ENCODE measurements around the gene SLX1A. TPM values are rescaled to one million over a fixed set of nuclear protein-coding genes. Genes with fewer than 3 reads are reported as not detected.

The SLX1A gene
- polyA plus RNA-seq, 1 experiment, result 3.8 TPM

GRCh38 chr16:30184096-30184890 lies 9.4 kb upstream of the SLX1A start:
- POLR2A ChIA-PET, result interaction anchor here (1.0 kb wide), 1 partner anchor 119 kb away, joined by 3 read pairs; the partner anchor contains the start of gene ALDOA
- H3K27ac ChIP-seq (ENCODE audit: low read depth, low read length), result no peak overlapping the region
- DNase-seq (ENCODE audit: low read depth, low spot score), result no peak
- no peaks in the 10 kb centered on the region; the same call in 1 of the 2 replicates for H3K9me3 ChIP-seq (ENCODE audit: control insufficient read depth, insufficient read depth, low read length)
- H3K4me3 ChIP-seq (ENCODE audit: low read depth, low read length), result peak overlapping the region; percentile 65
- TF ChIP-seq CTCF (IDR thresholded peaks at IDR 0.05; ENCODE audit: low read depth, low read length), result no peak
- CTCF ChIA-PET, result no interaction called here
- H3K27me3 ChIP-seq (ENCODE audit: control insufficient read depth, insufficient read depth, low read length), result no peaks in the 10 kb centered on the region

- no peak for TF ChIP-seq CTCF (IDR thresholded peaks at IDR 0.05; ENCODE audit: low read depth, low read length)
- DNase-seq (ENCODE audit: low read depth, low spot score), result no peak
- Histone ChIP-seq H3K27ac (ENCODE audit: low read depth, low read length) (no peak overlapping the region), H3K27me3 (ENCODE audit: control insufficient read depth, insufficient read depth, low read length) (no peaks in the 10 kb centered on the region), H3K4me3 (ENCODE audit: low read depth, low read length) (no peak overlapping the region), H3K9me3 (ENCODE audit: control insufficient read depth, insufficient read depth, low read length) (no peaks in the 10 kb centered on the region; the same call in 1 of the 2 replicates)
- POLR2A ChIA-PET, result no interaction called here
- CTCF ChIA-PET, result no interaction called here
These were observed 8.6 kb upstream of the SLX1A start for GRCh38 chr16:30184891-30185682.

GRCh38 chr16:30185683-30186421 lies 7.8 kb upstream of the SLX1A start:
- CTCF ChIA-PET, result no interaction called here
- H3K27me3 ChIP-seq (ENCODE audit: control insufficient read depth, insufficient read depth, low read length), result no peaks in the 10 kb centered on the region
- no peak for DNase-seq (ENCODE audit: low read depth, low spot score)
- POLR2A ChIA-PET, result no interaction called here
- no peak overlapping the region for H3K4me3 ChIP-seq (ENCODE audit: low read depth, low read length)
- H3K27ac ChIP-seq (ENCODE audit: low read depth, low read length), result no peak overlapping the region
- no peaks in the 10 kb centered on the region; the same call in 1 of the 2 replicates for H3K9me3 ChIP-seq (ENCODE audit: control insufficient read depth, insufficient read depth, low read length)
- no peak for TF ChIP-seq CTCF (IDR thresholded peaks at IDR 0.05; ENCODE audit: low read depth, low read length)

GRCh38 chr16:30186444-30186781 lies 7.3 kb upstream of the SLX1A start:
- POLR2A ChIA-PET, result no interaction called here
- CTCF ChIA-PET, result no interaction called here
- H3K27me3 ChIP-seq (ENCODE audit: control insufficient read depth, insufficient read depth, low read length), result no peaks in the 10 kb centered on the region
- H3K4me3 ChIP-seq (ENCODE audit: low read depth, low read length), result no peak overlapping the region
- no peak for DNase-seq (ENCODE audit: low read depth, low spot score)
- no peaks in the 10 kb centered on the region; the same call in 1 of the 2 replicates for H3K9me3 ChIP-seq (ENCODE audit: control insufficient read depth, insufficient read depth, low read length)
- no peak for TF ChIP-seq CTCF (IDR thresholded peaks at IDR 0.05; ENCODE audit: low read depth, low read length)
- no peak overlapping the region for H3K27ac ChIP-seq (ENCODE audit: low read depth, low read length)
